ENCODE measurements around the gene ITPRIPL1. TPM values are rescaled to one million over a fixed set of nuclear protein-coding genes. Genes with fewer than 3 reads are reported as not detected.

ITPRIPL1 gene
- total RNA-seq, 2 experiments from 2014 or later, result 44.8 to 46.0 TPM

- Mint-ChIP-seq H3K27me3 (no peaks in the 10 kb centered on the region), H3K4me3 (no peak overlapping the region), H3K36me3 (peaks cover 56% of the 10 kb centered on the region), H3K4me1 (no peaks in the 10 kb centered on the region), H3K9me3 (no peaks in the 10 kb centered on the region), H3K27ac (no peak overlapping the region)
- DNase-seq, result no peak
These were observed 36.6 kb downstream of the ITPRIPL1 start for GRCh38 chr2:96361751-96362150.

- no peaks in the 10 kb centered on the region for H3K27me3 Mint-ChIP-seq
- no peaks in the 10 kb centered on the region for H3K4me1 Mint-ChIP-seq
- no peak for DNase-seq
- no peak overlapping the region for H3K27ac Mint-ChIP-seq
- no peak overlapping the region for H3K4me3 Mint-ChIP-seq
- peaks cover 62% of the 10 kb centered on the region for H3K36me3 Mint-ChIP-seq
- no peaks in the 10 kb centered on the region for H3K9me3 Mint-ChIP-seq
These were observed 44.1 kb downstream of the ITPRIPL1 start for GRCh38 chr2:96369186-96369585.

- no peak for DNase-seq
- H3K36me3 Mint-ChIP-seq, result peaks cover 57% of the 10 kb centered on the region
- H3K27ac Mint-ChIP-seq, result no peak overlapping the region
- no peak overlapping the region for H3K4me3 Mint-ChIP-seq
- H3K9me3 Mint-ChIP-seq, result peaks cover 12% of the 10 kb centered on the region
- H3K27me3 Mint-ChIP-seq, result no peaks in the 10 kb centered on the region
- no peaks in the 10 kb centered on the region for H3K4me1 Mint-ChIP-seq
These were observed 49.3 kb downstream of the ITPRIPL1 start for GRCh38 chr2:96374211-96374951.

Other genes with a start within 250 kb of the ITPRIPL1 start
- under 1 TPM; 0.29 to 0.30 TPM for gene ADRA2B, start 208.7 kb upstream of the ITPRIPL1 start, total RNA-seq
- 10 to 100 TPM; 22.1 to 23.3 TPM for gene ASTL, start 186.8 kb upstream of the ITPRIPL1 start, total RNA-seq
- 100 to 1,000 TPM; 274 to 279 TPM for gene DUSP2, start 179.9 kb upstream of the ITPRIPL1 start, total RNA-seq
- 100 to 1,000 TPM; 229 to 231 TPM for gene STARD7, start 116.5 kb upstream of the ITPRIPL1 start, total RNA-seq
- 10 to 100 TPM; 17.4 to 21.2 TPM for gene TMEM127, start 59.3 kb upstream of the ITPRIPL1 start, total RNA-seq
- 10 to 100 TPM; 69.7 to 73.9 TPM for gene CIAO1, start 59.1 kb upstream of the ITPRIPL1 start, total RNA-seq
- gene SNRNP200, start 19.8 kb upstream of the ITPRIPL1 start, total RNA-seq, result 100 to 1,000 TPM; 196 to 202 TPM
- 10 to 100 TPM; 82.3 to 85.0 TPM for gene NCAPH, start 10.4 kb downstream of the ITPRIPL1 start, total RNA-seq
- under 1 TPM in 1 of 2 experiments, not detected in 1; 0.16 TPM for gene NEURL3, start 180.0 kb downstream of the ITPRIPL1 start, total RNA-seq
- gene ARID5A, start 211.4 kb downstream of the ITPRIPL1 start, total RNA-seq, result 10 to 100 TPM; 59.5 to 61.7 TPM